ENCODE data around the gene DAPK1. TPM values are rescaled to one million over a fixed set of nuclear protein-coding genes. Genes with fewer than 3 reads are reported as not detected.

DAPK1 gene
- total and polyA plus RNA-seq, 8 donors: 9.0 to 88.7 (median 50.7) TPM

DNA sequence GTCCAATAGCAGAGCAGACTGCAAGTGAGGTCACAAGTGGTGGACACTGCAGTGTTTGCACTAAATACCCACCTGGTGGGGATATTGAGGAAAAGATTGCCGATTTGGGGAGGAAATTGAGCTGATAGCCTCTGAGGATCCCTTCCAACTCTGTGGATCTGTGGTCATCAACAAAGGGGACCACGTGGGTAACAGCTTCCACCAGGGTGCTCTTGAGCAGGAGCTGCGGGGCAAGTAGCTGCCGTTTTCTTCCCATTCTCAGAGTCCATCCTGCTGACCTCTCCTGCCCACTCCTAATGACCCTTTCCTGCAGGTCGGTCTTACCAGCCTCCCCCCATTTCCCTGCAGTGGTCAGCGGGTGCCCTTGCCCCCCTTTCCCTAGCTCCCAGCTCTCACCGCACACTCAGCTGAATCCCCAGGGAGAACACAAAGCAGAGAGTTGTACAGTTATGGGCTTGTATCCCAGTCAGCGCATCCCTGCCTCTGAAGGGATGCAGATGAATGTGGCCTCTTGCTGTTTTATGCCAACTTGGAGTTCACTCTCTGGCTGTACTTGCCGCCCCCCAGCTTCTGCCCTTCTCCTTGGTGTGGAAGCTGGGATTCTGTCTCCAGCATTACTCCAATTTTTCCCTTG, 18.0 kb downstream of the DAPK1 start:
- Histone ChIP-seq H3K27me3 (no peaks in the 10 kb centered on the region), H3K36me3 (peaks cover 0 to 8% (median 2%) of the 10 kb centered on the region in 4 donors), H3K4me3 (no peak overlapping the region), H3K9me3 (no peaks in the 10 kb centered on the region), H3K4me1 (peaks cover 21 to 79% (median 48%) of the 10 kb centered on the region in 4 donors), H3K27ac (peak overlapping the region in 4 of 5 donors; percentile 47 to 68 (median 63))
- intact Hi-C loops (cut with DNase I; ENCODE audit: low total_unique reads): no loop called here
- WGBS, 5 donors: 74 to 90% (median 87%) methylated on average over 9 of the region's 9 CpGs
- no peak for DNase-seq
- no peak for TF ChIP-seq POLR2A (IDR thresholded peaks at IDR 0.05)
- no peak for TF ChIP-seq EP300 (IDR thresholded peaks at IDR 0.05)
- TF ChIP-seq, protein P1, sequence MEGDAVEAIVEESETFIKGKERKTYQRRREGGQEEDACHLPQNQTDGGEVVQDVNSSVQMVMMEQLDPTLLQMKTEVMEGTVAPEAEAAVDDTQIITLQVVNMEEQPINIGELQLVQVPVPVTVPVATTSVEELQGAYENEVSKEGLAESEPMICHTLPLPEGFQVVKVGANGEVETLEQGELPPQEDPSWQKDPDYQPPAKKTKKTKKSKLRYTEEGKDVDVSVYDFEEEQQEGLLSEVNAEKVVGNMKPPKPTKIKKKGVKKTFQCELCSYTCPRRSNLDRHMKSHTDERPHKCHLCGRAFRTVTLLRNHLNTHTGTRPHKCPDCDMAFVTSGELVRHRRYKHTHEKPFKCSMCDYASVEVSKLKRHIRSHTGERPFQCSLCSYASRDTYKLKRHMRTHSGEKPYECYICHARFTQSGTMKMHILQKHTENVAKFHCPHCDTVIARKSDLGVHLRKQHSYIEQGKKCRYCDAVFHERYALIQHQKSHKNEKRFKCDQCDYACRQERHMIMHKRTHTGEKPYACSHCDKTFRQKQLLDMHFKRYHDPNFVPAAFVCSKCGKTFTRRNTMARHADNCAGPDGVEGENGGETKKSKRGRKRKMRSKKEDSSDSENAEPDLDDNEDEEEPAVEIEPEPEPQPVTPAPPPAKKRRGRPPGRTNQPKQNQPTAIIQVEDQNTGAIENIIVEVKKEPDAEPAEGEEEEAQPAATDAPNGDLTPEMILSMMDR (IDR thresholded peaks at IDR 0.05): no peak
- no peak for TF ChIP-seq POLR2AphosphoS5 (IDR thresholded peaks at IDR 0.05)

GRCh38 chr9:87516222-87516925, 18.7 kb downstream of the DAPK1 start:
- H3K27me3 ChIP-seq: no peaks in the 10 kb centered on the region
- H3K4me3 ChIP-seq: no peak overlapping the region
- H3K4me1 ChIP-seq: peaks cover 21 to 75% (median 46%) of the 10 kb centered on the region in 4 donors
- peak in 1 of 3 donors; percentile 33 for TF ChIP-seq POLR2AphosphoS5 (IDR thresholded peaks at IDR 0.05)
- TF ChIP-seq POLR2A (IDR thresholded peaks at IDR 0.05): no peak
- TF ChIP-seq EP300 (IDR thresholded peaks at IDR 0.05): no peak
- intact Hi-C loops (cut with DNase I; ENCODE audit: low total_unique reads): no loop called here
- DNase-seq: peak; percentile 44 to 72
- H3K36me3 ChIP-seq: peaks cover 0 to 7% (median 2%) of the 10 kb centered on the region in 4 donors
- peak overlapping the region in 4 of 5 donors; percentile 47 to 68 (median 63) for H3K27ac ChIP-seq
- WGBS, 5 donors: 65 to 77% (median 73%) methylated on average over 12 of the region's 12 CpGs
- no peaks in the 10 kb centered on the region for H3K9me3 ChIP-seq

DNA sequence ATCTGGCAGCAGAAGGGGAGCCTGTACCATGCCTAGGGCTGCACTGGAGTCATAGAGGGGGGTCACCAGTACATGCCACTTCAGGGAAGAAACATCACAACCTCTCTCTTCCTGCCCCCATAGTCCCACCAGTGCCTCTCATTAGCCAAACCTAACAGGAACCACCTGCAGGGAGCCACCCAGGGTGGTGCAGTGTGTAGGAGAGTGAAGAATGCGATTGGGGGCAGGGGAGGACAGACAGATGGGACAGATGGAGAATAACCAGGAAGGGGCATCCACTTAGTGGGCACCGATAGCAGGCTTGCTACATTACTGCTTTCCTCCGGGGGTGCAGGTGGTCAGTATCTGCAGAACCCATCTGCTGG, 19.2 kb downstream of the DAPK1 start:
- intact Hi-C loops (cut with DNase I; ENCODE audit: low total_unique reads): no loop called here
- no peak overlapping the region for H3K4me3 ChIP-seq
- H3K36me3 ChIP-seq: peaks cover 0 to 8% (median 4%) of the 10 kb centered on the region in 4 donors
- WGBS, 5 donors: 69 to 83% (median 79%) methylated on average over 3 of the region's 3 CpGs
- peaks cover 21 to 73% (median 46%) of the 10 kb centered on the region in 4 donors for H3K4me1 ChIP-seq
- H3K9me3 ChIP-seq: no peaks in the 10 kb centered on the region
- H3K27ac ChIP-seq: peak overlapping the region in 3 of 5 donors; percentile 58 to 68 (median 68)
- TF ChIP-seq EP300 (IDR thresholded peaks at IDR 0.05) (no peak), POLR2A (IDR thresholded peaks at IDR 0.05) (no peak), POLR2AphosphoS5 (IDR thresholded peaks at IDR 0.05) (no peak)
- TF ChIP-seq, protein P1 (IDR thresholded peaks at IDR 0.05): no peak
- no peak for DNase-seq
- H3K27me3 ChIP-seq: no peaks in the 10 kb centered on the region

DNA sequence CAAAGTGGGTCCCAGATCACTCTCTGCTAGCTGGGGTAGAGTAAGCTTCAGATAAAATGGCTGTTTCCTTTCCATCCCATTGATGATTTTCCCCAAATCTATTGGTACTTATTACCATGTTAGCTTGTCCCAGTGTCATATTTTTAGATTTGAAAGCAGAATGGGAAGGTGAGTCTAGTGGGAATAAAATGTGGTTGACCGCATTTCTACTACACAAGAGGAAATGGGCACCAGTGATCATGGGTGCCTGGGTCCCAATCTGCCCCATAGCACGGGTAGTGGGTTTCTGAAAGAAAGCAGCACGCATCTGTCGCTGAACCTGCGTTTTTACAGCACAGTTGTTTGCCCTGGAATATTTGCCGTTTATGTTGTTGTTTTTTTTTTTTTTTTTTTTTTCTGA, 20.1 kb downstream of the DAPK1 start:
- H3K36me3 ChIP-seq: peaks cover 0 to 8% (median 2%) of the 10 kb centered on the region in 4 donors
- no peak overlapping the region for H3K27ac ChIP-seq
- no peaks in the 10 kb centered on the region for H3K9me3 ChIP-seq
- TF ChIP-seq, protein P1 (IDR thresholded peaks at IDR 0.05): no peak
- TF ChIP-seq EP300 (IDR thresholded peaks at IDR 0.05) (no peak), POLR2A (IDR thresholded peaks at IDR 0.05) (no peak), POLR2AphosphoS5 (IDR thresholded peaks at IDR 0.05) (no peak)
- H3K27me3 ChIP-seq: no peaks in the 10 kb centered on the region
- no peak overlapping the region for H3K4me3 ChIP-seq
- intact Hi-C loops (cut with DNase I; ENCODE audit: low total_unique reads): no loop called here
- 75 to 83% (median 77%) methylated on average over 6 of the region's 6 CpGs for WGBS, 5 donors
- peaks cover 21 to 70% (median 43%) of the 10 kb centered on the region in 4 donors for H3K4me1 ChIP-seq
- DNase-seq: no peak

All from stomach (tissue), 9 donors.